ENCODE data around the gene DGKQ.
"Not testable (repeated sequence)": the region's sequence is repeated elsewhere in the genome, so short reads cannot be mapped to it uniquely, and the experiment has no call there.

DGKQ gene

GRCh38 chr4:948101-948935 is 25.1 kb downstream of the DGKQ start:
- TF ChIP-seq CTCF (IDR thresholded peaks at IDR 0.05; ENCODE audit: low read depth, low read length, missing control alignments), result no peak
- no peak for DNase-seq (ENCODE audit: low read depth)
- H3K4me3 ChIP-seq (ENCODE audit: low read depth, low read length), result no peak overlapping the region

GRCh38 chr4:947491-947971 is 25.8 kb downstream of the DGKQ start:
- DNase-seq (ENCODE audit: low read depth), result no peak
- H3K4me3 ChIP-seq (ENCODE audit: low read depth, low read length), result no peak overlapping the region
- TF ChIP-seq CTCF (IDR thresholded peaks at IDR 0.05; ENCODE audit: low read depth, low read length, missing control alignments), result no peak

GRCh38 chr4:946517-947471 is 26.6 kb downstream of the DGKQ start:
- DNase-seq (ENCODE audit: low read depth), result no peak
- no peak overlapping the region for H3K4me3 ChIP-seq (ENCODE audit: low read depth, low read length)
- no peak for TF ChIP-seq CTCF (IDR thresholded peaks at IDR 0.05; ENCODE audit: low read depth, low read length, missing control alignments)

GRCh38 chr4:946103-946450 is 27.3 kb downstream of the DGKQ start:
- DNase-seq (ENCODE audit: low read depth), result no peak
- no peak overlapping the region for H3K4me3 ChIP-seq (ENCODE audit: low read depth, low read length)
- TF ChIP-seq CTCF (IDR thresholded peaks at IDR 0.05; ENCODE audit: low read depth, low read length, missing control alignments), result no peak

- no peak for DNase-seq (ENCODE audit: low read depth)
- H3K4me3 ChIP-seq (ENCODE audit: low read depth, low read length), result no peak overlapping the region
- TF ChIP-seq CTCF (IDR thresholded peaks at IDR 0.05; ENCODE audit: low read depth, low read length, missing control alignments), result no peak
Observed at GRCh38 chr4:945274-946102, 27.9 kb downstream of the DGKQ start.

- not testable (repeated sequence) for DNase-seq (ENCODE audit: low read depth); H3K4me3 ChIP-seq (ENCODE audit: low read depth, low read length)
Observed at GRCh38 chr4:939508-939907, 33.9 kb downstream of the DGKQ start.
